K562 (cell line): ENCODE measurements around the gene WDHD1. TPM values are rescaled to one million over a fixed set of nuclear protein-coding genes. Genes with fewer than 3 reads are reported as not detected.
"Not testable (repeated sequence)": the region's sequence is repeated elsewhere in the genome, so short reads cannot be mapped to it uniquely, and the experiment has no call there.

ENCODE experiments used
- ATAC-seq: fragments of 200-7000 bp; cut with Tn5 transposase; 3 replicates; pipeline ENCODE4 v1.9.1; 2020; ENCODE audit warnings: moderate library complexity
- BruUV-seq: library from RNA; stranded (reverse); fragments of 400-500 nt; replicated peaks from 2 replicates; lab custom pipeline; 2021; lab: Mats Ljungman, UMichigan
- CTCF ChIA-PET: fragments of 300-600 bp; formaldehyde crosslinking; extraction: SDS; loops from one replicate; lab custom pipeline; 2021; ENCODE audit warnings: low intra/inter-chr PET ratio; lab: Yijun Ruan, JAX
- POLR2A ChIA-PET: fragments of 300-600, 350-650 bp; sonication (Branson Sonifier 250); formaldehyde crosslinking; extraction: SDS; loops from one replicate; lab custom pipeline; 2021; ENCODE audit warnings: antibody characterized with exemption, inconsistent platforms; lab: Yijun Ruan, JAX
- DNase-seq, 4 experiments: peaks; one replicate each; pipeline versions ENCODE4 v3.0.0 to v3.0.0-alpha.2; 2011 to 2018; ENCODE audit warnings: low spot score in 3 of 4, mixed read lengths in 3 of 4; ENCODE audit errors: extremely low read depth in 1 of 4
- FAIRE-seq: peaks from 2 replicates; lab custom pipeline; 2011; peaks lifted over from hg19 to GRCh38; lab: Jason Lieb, UNC
- H2AFZ ChIP-seq: 2 replicates; pipeline ENCODE4 v1.6.0; 2011; ENCODE audit warnings: low read depth, low read length, control low read depth, inconsistent platforms
- H3K27ac ChIP-seq: fragments of 200-600 bp; 3 replicates; pipeline ENCODE4 v1.8.0; 2011; ENCODE audit warnings: low read depth, mild to moderate bottlenecking, control low read depth, inconsistent platforms, low read length, moderate library complexity, mixed read lengths; ENCODE audit errors: extremely low read depth
- H3K27me3 ChIP-seq, 2 experiments: fragments of 300-600 bp in 1 of 2; 2 replicates in 1 of 2; 3 replicates in 1 of 2; pipeline versions ENCODE4 v1.6.0 to v1.8.0; 2011; ENCODE audit warnings: inconsistent platforms in 2 of 2, low read length in 2 of 2, mild to moderate bottlenecking in 1 of 2, mixed read lengths in 1 of 2, moderate library complexity in 1 of 2; ENCODE audit not compliant: control insufficient read depth in 2 of 2, insufficient read depth in 2 of 2
- H3K36me3 ChIP-seq: fragments of 300-600 bp; 3 replicates; pipeline ENCODE4 v1.8.0; 2011; ENCODE audit warnings: mild to moderate bottlenecking, low read length, inconsistent platforms; ENCODE audit not compliant: control insufficient read depth, insufficient read depth
- H3K4me1 ChIP-seq, 2 experiments: fragments of 200-600 bp in 1 of 2; replicated peaks in 1 of 2; 2 replicates in 1 of 2; 3 replicates in 1 of 2; pipeline versions ENCODE4 v1.5.1 to v1.8.0; 2011; ENCODE audit warnings: inconsistent platforms in 2 of 2, low read length in 2 of 2, mild to moderate bottlenecking in 1 of 2, mixed read lengths in 1 of 2, moderate library complexity in 1 of 2; ENCODE audit not compliant: control insufficient read depth in 2 of 2, insufficient read depth in 2 of 2
- H3K4me2 ChIP-seq: 2 replicates; pipeline ENCODE4 v1.6.1; 2011; ENCODE audit warnings: low read length, control low read depth, inconsistent platforms, mixed read lengths; ENCODE audit not compliant: insufficient read depth
- H3K4me3 ChIP-seq: fragments of 200-600 bp; sonication (generic), shearing (Covaris generic); 2 replicates; pipeline ENCODE4 v1.5.1; 2016; ENCODE audit warnings: control low read depth, inconsistent platforms
- H3K79me2 ChIP-seq: fragments of 200-600 bp; 3 replicates; pipeline ENCODE4 v1.8.0; 2011; ENCODE audit warnings: low read length, inconsistent platforms; ENCODE audit not compliant: control insufficient read depth, insufficient read depth
- H3K9ac ChIP-seq, 2 experiments: 2 replicates each; pipeline versions ENCODE4 v1.6.0 to v1.6.1; 2011; ENCODE audit warnings: low read depth in 2 of 2, low read length in 2 of 2, control low read depth in 1 of 2, inconsistent platforms in 1 of 2, mild to moderate bottlenecking in 1 of 2, mixed read lengths in 1 of 2; ENCODE audit not compliant: insufficient read depth in 1 of 2
- H3K9me1 ChIP-seq: one replicate; pipeline ENCODE4 v1.6.0; 2011; ENCODE audit warnings: inconsistent platforms, mild to moderate bottlenecking, low read length, moderate library complexity; ENCODE audit not compliant: control insufficient read depth, insufficient read depth
- H3K9me3 ChIP-seq: replicated peaks from 2 replicates; pipeline ENCODE4 v1.5.1; 2011; ENCODE audit warnings: low read depth, low read length, inconsistent platforms; ENCODE audit not compliant: control insufficient read depth, insufficient read depth
- H4K20me1 ChIP-seq: replicated peaks from 2 replicates; pipeline ENCODE4 v1.6.1; 2011; ENCODE audit warnings: low read length, inconsistent platforms, mixed read lengths; ENCODE audit not compliant: control insufficient read depth, insufficient read depth
- CEBPB ChIP-seq: fragments of 450-650 bp; IDR thresholded peaks from 2 replicates; pipeline ENCODE4 v1.6.1; 2016; ENCODE audit warnings: missing genetic modification characterization, missing compliant biosample characterization
- CEBPG ChIP-seq, 3 experiments: fragments of 200-800 bp in 1 of 3; sonication (Bioruptor generic) in 1 of 3; sonication (generic) in 1 of 3; formaldehyde crosslinking in 1 of 3; IDR thresholded peaks in 2 of 3; conservative IDR thresholded peaks in 1 of 3; 2 replicates each; pipeline versions ENCODE4 v1.6.1 to v1.8.0; 2016 to 2022; ENCODE audit warnings: missing compliant biosample characterization in 2 of 3, missing genetic modification characterization in 2 of 3, mild to moderate bottlenecking in 1 of 3, missing genetic modification reagents in 1 of 3
- FOXM1 ChIP-seq, 2 experiments: fragments of 450-650 bp in 1 of 2; sonication (generic) in 1 of 2; formaldehyde crosslinking in 1 of 2; IDR thresholded peaks; 2 replicates each; pipeline versions ENCODE4 v1.6.1 to v1.9.0; 2017 to 2022; ENCODE audit warnings: low read depth in 2 of 2, mild to moderate bottlenecking in 2 of 2, missing genetic modification reagents in 1 of 2, moderate library complexity in 1 of 2
- GTF2F1 ChIP-seq: IDR thresholded peaks from 2 replicates; pipeline ENCODE4 v1.6.1; 2011; ENCODE audit warnings: low read depth, low read length, improper control_type of control experiment
- HCFC1 ChIP-seq: IDR thresholded peaks from 2 replicates; pipeline ENCODE4 v1.6.1; 2012; ENCODE audit warnings: low read depth, low read length, improper control_type of control experiment
- HNRNPUL1 ChIP-seq: fragments of 200-400 bp; formaldehyde crosslinking; IDR thresholded peaks from 2 replicates; pipeline ENCODE4 v1.6.1; 2017; ENCODE audit warnings: low read length
- PHF8 ChIP-seq: fragments of 200-600 bp; sonication (generic); IDR thresholded peaks from 2 replicates; pipeline ENCODE4 v1.6.1; 2012; ENCODE audit warnings: mixed run types, mild to moderate bottlenecking, inconsistent platforms, low read length, moderate library complexity, borderline replicate concordance
- WGBS: fragments of 100-300 bp; shearing (Covaris generic); methylation state at CpG from one replicate; pipeline ENCODE4 v1.1.6; 2016; ENCODE audit warnings: low coverage, mixed read lengths; ENCODE audit not compliant: insufficient coverage; ENCODE audit errors: missing lambda C conversion rate; 5-methylcytosine and 5-hydroxymethylcytosine counted together
- in situ Hi-C: fragments of 300-500 bp; cut with MboI; formaldehyde crosslinking; loops from 4 replicates; pipeline ENCODE4 v1.15.0; 2018; ENCODE audit warnings: inconsistent platforms, mixed read lengths
- intact Hi-C: fragments of 100-400 bp; cut with micrococcal nuclease; formaldehyde crosslinking; loops from 2 replicates; pipeline ENCODE4 v1.14.2; 2022
- polyA plus RNA-seq, 8 experiments: library from polyadenylated mRNA; depleted of rRNA in 4 of 8; stranded (reverse) in 5 of 8; unstranded in 3 of 8; fragments of >200 nt; fragmentation: Nextera tagmentation in 2 of 8; fragmentation: Illumina TruSeq in 1 of 8; extraction: Ambion mirVana in 2 of 8; extraction: Trizol in 1 of 8; gene quantifications; 2 replicates each; pipeline versions ENCODE4 v1.2.1 to v1.2.3, GENCODE V29; 2011 to 2014; ENCODE audit warnings: inconsistent platforms in 1 of 8, missing spikeins in 1 of 8
- total RNA-seq, 7 experiments: library from RNA; depleted of rRNA in 6 of 7; stranded (reverse); fragments of >200 nt in 6 of 7; fragmentation: Illumina TruSeq in 2 of 7; extraction: Trizol in 2 of 7; gene quantifications; 2 replicates each; pipeline versions ENCODE4 v1.2.1 to v1.2.3, GENCODE V29; 2011 to 2021; ENCODE audit warnings: low replicate concordance in 1 of 7

The WDHD1 gene
- total and polyA plus RNA-seq, 9 of the 15 experiments (the other 6 are each of a cell fraction or from before 2014, with no cell fraction given): 11.7 to 39.1 (median 30.0) TPM

DNA sequence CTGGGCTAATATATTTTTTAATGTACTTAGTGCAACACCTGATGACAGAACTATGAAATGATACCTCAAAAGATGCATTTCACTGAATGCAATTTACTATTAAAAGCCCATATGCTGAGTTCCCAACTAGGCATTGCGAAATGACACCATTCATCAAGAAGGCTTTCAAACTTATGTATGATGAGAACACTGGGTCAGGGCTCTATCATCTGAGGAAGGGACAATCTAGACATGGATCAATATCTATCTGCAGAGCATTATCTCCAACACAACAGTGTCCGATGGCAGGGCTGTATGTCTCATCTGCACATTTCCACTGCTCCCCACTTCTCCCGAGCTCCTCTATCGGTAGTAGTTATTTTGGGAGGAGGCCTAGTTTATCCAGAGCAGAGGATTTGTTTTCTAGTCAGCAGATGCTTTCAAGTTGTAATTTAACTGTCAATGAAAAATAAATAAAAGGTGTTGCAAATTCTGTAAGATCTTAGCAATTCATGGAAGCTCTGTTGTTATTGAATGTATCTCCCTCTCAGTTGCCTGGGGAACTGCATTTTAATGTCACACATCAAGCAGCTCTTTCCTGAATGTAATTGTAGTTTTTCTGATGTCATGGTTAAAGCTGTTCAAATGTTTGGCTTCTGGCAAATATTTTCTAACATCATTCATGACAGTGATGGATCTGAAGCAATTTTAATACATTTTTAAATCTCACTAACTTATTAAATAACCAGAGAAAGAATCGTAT, 116.9 kb downstream of the WDHD1 start:
- no peaks in the 10 kb centered on the region for H3K9me1 ChIP-seq
- H3K9me3 ChIP-seq: no peaks in the 10 kb centered on the region
- ChIA-PET POLR2A (no interaction called here), CTCF (no interaction called here)
- no peak overlapping the region for H3K9ac ChIP-seq
- H3K4me3 ChIP-seq: no peak overlapping the region
- in situ Hi-C loops (no loop called here), intact Hi-C loops (no loop called here)
- no peaks in the 10 kb centered on the region for H3K36me3 ChIP-seq
- no peak overlapping the region for H3K4me2 ChIP-seq
- FAIRE-seq: no peak
- H2AFZ ChIP-seq: no peak overlapping the region
- TF ChIP-seq CEBPG (CRISPR knock-in tag; IDR thresholded peaks at IDR 0.05) (no peak), CEBPG (tag; conservative IDR thresholded peaks at IDR 0.05 in 1 of 2, IDR thresholded peaks at IDR 0.05 in 1 of 2) (peak; percentile 24 to 35; a peak in 1 of 4 replicates), HCFC1 (no peak), HNRNPUL1 (no peak), CEBPB (tag) (peak; percentile 80), PHF8 (no peak), FOXM1 (IDR thresholded peaks at IDR 0.05; ENCODE audit: low read depth) (no peak), FOXM1 (CRISPR knock-in tag; IDR thresholded peaks at IDR 0.05; ENCODE audit: low read depth) (no peak), GTF2F1 (no peak)
- no peak for DNase-seq
- H3K4me1 ChIP-seq: no peaks in the 10 kb centered on the region
- no peak overlapping the region for H3K27ac ChIP-seq
- no TSS peak for BruUV-seq
- WGBS: 42% methylated on average over 5 of the region's 5 CpGs
- no peaks in the 10 kb centered on the region for H3K27me3 ChIP-seq
- H4K20me1 ChIP-seq: no peaks in the 10 kb centered on the region
- no peak for ATAC-seq
- no peaks in the 10 kb centered on the region for H3K79me2 ChIP-seq

DNA sequence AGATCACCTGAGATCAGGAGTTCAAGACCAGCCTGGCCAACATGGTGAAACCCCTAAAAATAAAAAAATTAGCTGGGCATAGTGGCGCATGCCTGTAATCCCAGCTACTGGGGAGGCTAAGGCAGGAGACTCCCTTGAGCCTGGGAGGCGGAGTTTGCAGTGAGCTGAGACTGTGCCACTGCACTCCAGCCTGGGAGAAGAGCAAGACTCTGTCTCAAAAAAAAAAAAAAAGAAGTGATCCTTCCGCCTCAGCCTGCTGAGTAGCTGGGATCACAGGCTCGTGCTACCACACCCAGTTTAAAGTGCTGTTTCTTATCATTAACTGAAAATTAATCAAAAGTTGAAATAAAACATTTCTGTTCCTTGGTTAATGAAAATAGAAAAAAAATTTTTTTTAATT, 117.9 kb downstream of the WDHD1 start:
- 0% methylated on average over 1 of the region's 4 CpGs for WGBS
- H3K4me3 ChIP-seq, H3K36me3 ChIP-seq, H2AFZ ChIP-seq, CTCF ChIA-PET, H3K27ac ChIP-seq, H3K9ac ChIP-seq, DNase-seq, intact Hi-C loops, H3K9me3 ChIP-seq, H3K9me1 ChIP-seq, H4K20me1 ChIP-seq, FAIRE-seq, H3K4me1 ChIP-seq, in situ Hi-C loops, H3K4me2 ChIP-seq, H3K79me2 ChIP-seq, ATAC-seq, H3K27me3 ChIP-seq, BruUV-seq: not testable (repeated sequence)
- POLR2A ChIA-PET: interaction anchor here (0.6 kb wide), 1 partner anchor 195 kb away, joined by 3 read pairs; no protein-coding TSS in a partner anchor
